Caco-2 (cell line): ENCODE data around the gene PDK4. TPM values are rescaled to one million over a fixed set of nuclear protein-coding genes. Genes with fewer than 3 reads are reported as not detected.

Experiments
- BruUV-seq: library from RNA; stranded (reverse); fragments of 400-500 nt; replicated peaks from 2 replicates; lab custom pipeline; 2021; lab: Mats Ljungman, UMichigan
- CTCF ChIA-PET: fragments of 300-600 bp; sonication (Branson Sonifier 250); formaldehyde crosslinking; loops from one replicate; lab custom pipeline; 2022; ENCODE audit warnings: antibody characterized with exemption; lab: Charles Lee
- POLR2A ChIA-PET: fragments of 300-600 bp; sonication (Branson Sonifier 250); formaldehyde crosslinking; loops from one replicate; lab custom pipeline; 2022; ENCODE audit warnings: antibody characterized with exemption; lab: Charles Lee
- DNase-seq, 2 experiments: peaks; one replicate each; pipeline versions ENCODE4 v3.0.0 to v3.0.0-alpha.2; 2020 to 2022
- H3K27me3 ChIP-seq: replicated peaks from 2 replicates; pipeline ENCODE4 v1.6.0; 2011; ENCODE audit warnings: low read length; ENCODE audit not compliant: control insufficient read depth, insufficient read depth
- H3K36me3 ChIP-seq: 2 replicates; pipeline ENCODE4 v1.5.1; 2011; ENCODE audit warnings: low read length; ENCODE audit not compliant: control insufficient read depth, insufficient read depth
- H3K4me1 ChIP-seq: fragments of 250-450 bp; sonication (Bioruptor Pico); 2 replicates; pipeline ENCODE4 v1.5.1; 2020; ENCODE audit warnings: mild to moderate bottlenecking
- H3K4me3 ChIP-seq: 2 replicates; pipeline ENCODE4 v1.5.1; 2011; ENCODE audit warnings: low read depth, mild to moderate bottlenecking, control low read depth, low read length
- H3K9me3 ChIP-seq: fragments of 250-450 bp; sonication (Bioruptor Pico); 2 replicates; pipeline ENCODE4 v1.5.1; 2020; ENCODE audit warnings: mild to moderate bottlenecking, moderate library complexity
- H3K27ac Mint-ChIP-seq: one replicate; pipeline ENCODE4 v1.8.0; 2022; ENCODE audit warnings: mixed read lengths; ENCODE audit not compliant: unreplicated experiment
- H3K27me3 Mint-ChIP-seq: one replicate; pipeline ENCODE4 v1.8.0; 2022; ENCODE audit warnings: mixed read lengths; ENCODE audit not compliant: insufficient read depth, unreplicated experiment
- H3K36me3 Mint-ChIP-seq: one replicate; pipeline ENCODE4 v1.8.0; 2022; ENCODE audit warnings: mild to moderate bottlenecking, mixed read lengths; ENCODE audit not compliant: insufficient read depth, unreplicated experiment
- H3K4me1 Mint-ChIP-seq: one replicate; pipeline ENCODE4 v1.8.0; 2022; ENCODE audit warnings: low read depth, mixed read lengths; ENCODE audit not compliant: unreplicated experiment
- H3K4me3 Mint-ChIP-seq: one replicate; pipeline ENCODE4 v1.8.0; 2022; ENCODE audit warnings: mild to moderate bottlenecking, moderate library complexity, mixed read lengths; ENCODE audit not compliant: unreplicated experiment
- H3K9me3 Mint-ChIP-seq: one replicate; pipeline ENCODE4 v1.8.0; 2022; ENCODE audit warnings: mixed read lengths; ENCODE audit not compliant: unreplicated experiment
- intact Hi-C: fragments of 100-400 bp; cut with micrococcal nuclease; formaldehyde crosslinking; loops from one replicate; pipeline ENCODE4 v1.10.0; 2022; ENCODE audit not compliant: unreplicated experiment
- total RNA-seq: library from RNA; stranded (reverse); gene quantifications from 2 replicates; pipeline ENCODE4 v1.2.3, GENCODE V29; 2022
- TF ChIP-seq, protein P1 (sequence below), 2 experiments: fragments of 200-600 bp in 1 of 2; IDR thresholded peaks; 1 replicate in 1 of 2; 2 replicates in 1 of 2; pipeline versions ENCODE4 v1.5.1 to v1.8.0; 2011 to 2022; ENCODE audit warnings: antibody characterized with exemption in 1 of 2, control low read depth in 1 of 2, inconsistent platforms in 1 of 2, low read depth in 1 of 2, low read length in 1 of 2, mild to moderate bottlenecking in 1 of 2, moderate library complexity in 1 of 2; ENCODE audit not compliant: insufficient read depth in 1 of 2, severe bottlenecking in 1 of 2, unreplicated experiment in 1 of 2

The PDK4 gene
- total RNA-seq, 1 experiment from 2014 or later: 0.20 TPM

DNA sequence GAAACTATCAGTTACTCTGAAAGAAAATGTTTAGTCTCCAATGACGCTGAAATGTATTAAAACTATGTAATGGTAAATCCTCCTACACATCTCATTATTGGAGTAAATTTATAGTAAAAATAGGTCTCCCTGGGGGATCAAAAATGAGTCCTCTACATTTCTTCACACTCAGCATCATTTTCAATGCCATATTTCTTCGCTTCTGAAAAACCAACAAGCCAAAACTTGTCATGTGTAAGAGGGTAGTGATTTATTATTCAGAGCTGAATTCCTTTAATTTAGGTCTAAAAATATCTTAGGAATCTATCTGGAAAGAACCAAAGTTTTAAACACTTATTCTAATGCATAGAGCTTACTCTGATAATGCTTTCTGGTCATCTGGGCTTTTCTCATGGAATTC lies 3.0 kb downstream of the PDK4 start:
- no TSS peak for BruUV-seq
- DNase-seq: no peak
- intact Hi-C loops: no loop called here
- TF ChIP-seq, protein P1, sequence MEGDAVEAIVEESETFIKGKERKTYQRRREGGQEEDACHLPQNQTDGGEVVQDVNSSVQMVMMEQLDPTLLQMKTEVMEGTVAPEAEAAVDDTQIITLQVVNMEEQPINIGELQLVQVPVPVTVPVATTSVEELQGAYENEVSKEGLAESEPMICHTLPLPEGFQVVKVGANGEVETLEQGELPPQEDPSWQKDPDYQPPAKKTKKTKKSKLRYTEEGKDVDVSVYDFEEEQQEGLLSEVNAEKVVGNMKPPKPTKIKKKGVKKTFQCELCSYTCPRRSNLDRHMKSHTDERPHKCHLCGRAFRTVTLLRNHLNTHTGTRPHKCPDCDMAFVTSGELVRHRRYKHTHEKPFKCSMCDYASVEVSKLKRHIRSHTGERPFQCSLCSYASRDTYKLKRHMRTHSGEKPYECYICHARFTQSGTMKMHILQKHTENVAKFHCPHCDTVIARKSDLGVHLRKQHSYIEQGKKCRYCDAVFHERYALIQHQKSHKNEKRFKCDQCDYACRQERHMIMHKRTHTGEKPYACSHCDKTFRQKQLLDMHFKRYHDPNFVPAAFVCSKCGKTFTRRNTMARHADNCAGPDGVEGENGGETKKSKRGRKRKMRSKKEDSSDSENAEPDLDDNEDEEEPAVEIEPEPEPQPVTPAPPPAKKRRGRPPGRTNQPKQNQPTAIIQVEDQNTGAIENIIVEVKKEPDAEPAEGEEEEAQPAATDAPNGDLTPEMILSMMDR (IDR thresholded peaks at IDR 0.05; ENCODE audit: insufficient read depth in 1 of 2, low read depth in 1 of 2, low read length in 1 of 2, severe bottlenecking in 1 of 2, unreplicated experiment in 1 of 2): no peak
- Histone ChIP-seq H3K27me3 (no peaks in the 10 kb centered on the region; the same call in 1 of the 2 replicates), H3K36me3 (no peaks in the 10 kb centered on the region), H3K9me3 (no peaks in the 10 kb centered on the region), H3K4me1 (0 out of 2 replicates have a peak, but pooled peaks cover 5% of the 10 kb centered on the region), H3K4me3 (no peak overlapping the region)
- Mint-ChIP-seq H3K36me3 (no peaks in the 10 kb centered on the region), H3K27me3 (peaks cover 12% of the 10 kb centered on the region), H3K4me1 (peaks cover 6% of the 10 kb centered on the region), H3K27ac (no peak overlapping the region), H3K4me3 (no peak overlapping the region), H3K9me3 (no peaks in the 10 kb centered on the region)
- ChIA-PET CTCF (no interaction called here), POLR2A (no interaction called here)

DNA sequence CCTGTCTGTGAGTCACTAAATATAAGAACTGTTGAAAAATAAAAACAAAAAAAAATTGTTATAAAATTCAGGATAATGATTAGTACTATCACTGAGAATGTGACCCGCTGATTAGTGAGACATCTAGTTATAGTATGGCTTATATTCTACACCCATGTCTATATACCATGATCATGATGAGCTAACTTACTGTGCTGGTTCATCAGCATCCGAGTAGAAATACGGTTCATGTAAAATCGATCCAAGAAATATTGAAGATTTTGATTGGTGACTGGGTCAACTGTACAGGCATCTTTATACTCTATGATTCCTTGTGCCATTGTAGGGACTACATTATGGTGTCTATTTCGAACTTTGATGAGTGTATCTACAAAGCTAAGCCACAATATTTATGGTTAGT lies 3.7 kb downstream of the PDK4 start:
- Histone ChIP-seq H3K36me3 (no peaks in the 10 kb centered on the region), H3K4me1 (0 out of 2 replicates have a peak, but pooled peaks cover 5% of the 10 kb centered on the region), H3K9me3 (no peaks in the 10 kb centered on the region), H3K4me3 (no peak overlapping the region), H3K27me3 (no peaks in the 10 kb centered on the region; the same call in 1 of the 2 replicates)
- POLR2A ChIA-PET: no interaction called here
- TF ChIP-seq, protein P1 (IDR thresholded peaks at IDR 0.05; ENCODE audit: insufficient read depth in 1 of 2, low read depth in 1 of 2, low read length in 1 of 2, severe bottlenecking in 1 of 2, unreplicated experiment in 1 of 2): no peak
- H3K4me1 Mint-ChIP-seq: peaks cover 6% of the 10 kb centered on the region
- H3K27me3 Mint-ChIP-seq: peaks cover 12% of the 10 kb centered on the region
- intact Hi-C loops: no loop called here
- H3K36me3 Mint-ChIP-seq: no peaks in the 10 kb centered on the region
- no peaks in the 10 kb centered on the region for H3K9me3 Mint-ChIP-seq
- CTCF ChIA-PET: no interaction called here
- no peak for DNase-seq
- BruUV-seq: no TSS peak
- H3K27ac Mint-ChIP-seq: no peak overlapping the region
- H3K4me3 Mint-ChIP-seq: no peak overlapping the region

DNA sequence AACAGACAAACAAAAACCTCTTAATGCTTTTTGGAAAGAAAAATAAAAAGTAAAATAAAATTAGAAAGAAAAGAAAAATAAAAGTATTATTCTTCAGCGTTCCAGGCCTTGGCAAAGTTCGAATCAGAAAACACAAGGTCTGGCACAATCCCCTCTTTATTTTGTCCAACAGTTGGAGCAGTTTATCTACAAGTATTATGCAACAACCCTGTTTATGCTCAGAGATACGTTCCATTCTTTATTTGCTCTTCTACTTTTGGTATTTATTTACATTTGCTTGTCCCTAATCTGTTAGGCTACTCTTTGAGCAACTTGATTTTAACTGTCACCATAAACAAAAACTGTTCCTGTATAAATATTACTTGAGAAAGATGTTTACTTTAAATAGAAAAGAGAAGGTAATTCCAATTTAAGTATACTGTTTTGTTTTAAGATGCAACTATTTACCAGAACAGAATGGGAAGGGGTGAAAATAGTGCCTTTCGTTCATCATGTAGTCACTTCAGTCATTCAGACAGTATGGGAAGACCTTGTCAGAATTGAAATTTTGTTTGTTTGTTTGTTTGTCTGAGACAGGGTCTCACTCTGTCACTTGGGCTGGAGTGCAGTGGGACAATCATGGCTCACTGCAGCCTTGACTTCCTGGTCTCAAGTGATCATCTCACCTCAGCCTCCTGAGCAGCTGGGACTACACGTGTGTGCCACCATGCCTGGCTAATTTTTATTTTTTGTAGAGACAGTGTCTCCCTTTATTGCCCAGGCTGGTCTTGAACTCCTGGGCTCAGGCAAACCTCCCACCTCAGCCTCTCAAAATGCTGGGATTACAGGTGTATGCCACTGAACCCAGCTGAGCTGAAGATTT lies 5.7 kb downstream of the PDK4 start:
- H3K36me3 Mint-ChIP-seq: no peaks in the 10 kb centered on the region
- peaks cover 5% of the 10 kb centered on the region for H3K4me1 Mint-ChIP-seq
- TF ChIP-seq, protein P1 (IDR thresholded peaks at IDR 0.05; ENCODE audit: insufficient read depth in 1 of 2, low read depth in 1 of 2, low read length in 1 of 2, severe bottlenecking in 1 of 2, unreplicated experiment in 1 of 2): no peak
- intact Hi-C loops: no loop called here
- DNase-seq: no peak
- 0 out of 2 replicates have a peak, but pooled peaks cover 5% of the 10 kb centered on the region for H3K4me1 ChIP-seq
- no peak overlapping the region for H3K4me3 ChIP-seq
- no peak overlapping the region for H3K4me3 Mint-ChIP-seq
- ChIA-PET POLR2A (no interaction called here), CTCF (no interaction called here)
- peaks cover 5% of the 10 kb centered on the region for H3K27me3 Mint-ChIP-seq
- no peak overlapping the region for H3K27ac Mint-ChIP-seq
- H3K9me3 ChIP-seq: no peaks in the 10 kb centered on the region
- no peaks in the 10 kb centered on the region; the same call in 1 of the 2 replicates for H3K27me3 ChIP-seq
- no peaks in the 10 kb centered on the region for H3K36me3 ChIP-seq
- no peaks in the 10 kb centered on the region for H3K9me3 Mint-ChIP-seq
- BruUV-seq: no TSS peak
